Stimulated activated memory B cell treated with anti-CD40 and anti-IgM and Interleukin-4, amounts not matched to agents 10 μg/mL and 1 μg/mL and 100 μg/mL, for 72 hours (primary cell): ENCODE data around the gene SOS1.
"Not testable (repeated sequence)": the region's sequence is repeated elsewhere in the genome, so short reads cannot be mapped to it uniquely, and the experiment has no call there.

Experiments
- ATAC-seq: fragments of 150-1000 bp; cut with Tn5 transposase; 2 replicates; pipeline ENCODE4 v1.10.0; 2021
- H3K27ac Mint-ChIP-seq: one replicate; pipeline ENCODE4 v1.8.0; 2022; ENCODE audit warnings: mild to moderate bottlenecking, mixed read lengths
- H3K27me3 Mint-ChIP-seq: one replicate; pipeline ENCODE4 v1.8.0; 2022; ENCODE audit warnings: mixed read lengths
- H3K36me3 Mint-ChIP-seq: one replicate; pipeline ENCODE4 v1.8.0; 2022; ENCODE audit warnings: mixed read lengths
- H3K4me1 Mint-ChIP-seq: one replicate; pipeline ENCODE4 v1.8.0; 2022; ENCODE audit warnings: mixed read lengths
- H3K4me3 Mint-ChIP-seq: one replicate; pipeline ENCODE4 v1.8.0; 2022; ENCODE audit warnings: mild to moderate bottlenecking, moderate library complexity, mixed read lengths
- H3K9me3 Mint-ChIP-seq: one replicate; pipeline ENCODE4 v1.8.0; 2022; ENCODE audit warnings: mixed read lengths

Gene SOS1

DNA sequence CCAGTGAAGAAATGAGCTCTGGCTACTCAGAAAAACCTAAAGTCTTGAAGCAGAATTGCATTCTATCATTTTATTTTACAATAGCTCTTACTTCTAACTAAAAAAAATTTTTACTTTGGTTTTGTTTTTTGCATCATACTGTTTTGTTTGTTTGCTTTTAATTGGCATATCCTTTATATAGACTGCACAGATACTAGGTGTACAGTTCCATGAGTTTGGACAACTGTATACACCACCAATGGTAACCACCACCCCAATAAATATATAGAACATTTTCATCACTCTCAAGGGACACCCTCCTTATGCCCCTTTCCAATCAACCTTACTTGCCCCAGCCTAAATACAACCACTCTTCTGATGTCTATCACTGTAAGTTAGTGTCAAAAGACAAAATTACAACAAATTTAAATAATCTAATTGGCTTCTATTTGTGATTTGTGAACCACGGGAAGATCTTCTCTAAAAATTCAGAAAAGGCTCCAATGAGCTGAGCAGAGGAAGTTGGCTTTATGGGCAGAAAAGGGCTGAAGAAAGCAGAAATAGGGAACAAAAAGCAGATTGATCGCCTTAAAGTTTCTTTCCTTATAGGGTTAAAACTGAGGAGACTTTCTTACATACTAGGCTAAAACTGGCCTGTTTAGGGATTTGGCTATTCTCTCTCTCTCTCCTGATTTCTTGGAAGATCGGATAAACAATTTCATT lies 22.2 kb upstream of the SOS1 start:
- Mint-ChIP-seq H3K4me1 (peaks cover 32% of the 10 kb centered on the region), H3K4me3 (no peak overlapping the region), H3K9me3 (no peaks in the 10 kb centered on the region), H3K27me3 (no peaks in the 10 kb centered on the region), H3K27ac (peak overlapping the region; percentile 69), H3K36me3 (no peaks in the 10 kb centered on the region)
- ATAC-seq = no peak

DNA sequence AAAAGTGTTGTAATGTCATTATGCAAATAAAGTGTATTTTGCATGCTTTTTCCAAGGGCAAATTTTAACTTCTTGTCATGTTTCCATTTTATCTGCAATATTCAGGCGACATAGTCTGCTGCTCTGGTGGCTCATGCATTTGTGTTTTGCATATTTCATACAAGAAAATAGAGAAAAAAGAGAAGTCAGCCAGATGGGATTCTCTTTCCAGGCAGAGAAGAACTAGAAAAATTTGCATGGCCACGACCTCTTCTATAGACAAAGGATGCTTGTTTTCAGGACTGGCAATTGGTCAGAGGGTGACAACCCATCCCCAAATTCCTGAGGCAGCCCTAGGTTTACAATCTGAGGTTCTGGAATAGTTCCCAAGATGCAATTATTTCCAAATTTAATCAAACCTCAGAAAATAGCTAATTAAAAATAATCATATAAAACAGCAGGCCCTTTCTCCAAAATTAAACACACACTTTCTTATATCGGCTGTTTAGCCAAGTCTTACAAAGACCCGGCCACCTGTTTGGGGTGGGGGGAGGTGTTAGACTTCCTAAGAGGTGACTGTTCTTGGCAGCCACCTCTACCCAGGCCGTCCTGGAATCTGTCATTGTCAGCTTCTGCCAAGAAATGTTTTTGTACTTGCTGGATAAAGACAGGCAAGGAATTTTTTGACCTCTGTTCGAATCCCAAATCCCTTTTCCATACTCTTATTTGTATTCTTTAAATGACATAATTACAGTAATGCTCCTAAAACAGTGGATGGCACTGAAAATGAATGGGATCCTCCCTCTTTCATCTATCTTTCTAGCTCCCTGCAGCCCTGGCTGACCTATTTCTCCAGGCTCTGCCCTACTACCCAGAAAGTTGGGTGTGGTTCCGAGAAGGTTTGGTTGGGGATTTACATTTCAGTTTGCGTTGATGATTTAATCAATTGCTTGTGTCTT lies 20.8 kb upstream of the SOS1 start:
- peaks cover 32% of the 10 kb centered on the region for H3K4me1 Mint-ChIP-seq
- no peaks in the 10 kb centered on the region for H3K27me3 Mint-ChIP-seq
- H3K36me3 Mint-ChIP-seq = no peaks in the 10 kb centered on the region
- H3K9me3 Mint-ChIP-seq = no peaks in the 10 kb centered on the region
- H3K27ac Mint-ChIP-seq = peak overlapping the region; percentile 58
- ATAC-seq = peak; percentile 84
- peak overlapping the region; percentile 71 for H3K4me3 Mint-ChIP-seq

DNA sequence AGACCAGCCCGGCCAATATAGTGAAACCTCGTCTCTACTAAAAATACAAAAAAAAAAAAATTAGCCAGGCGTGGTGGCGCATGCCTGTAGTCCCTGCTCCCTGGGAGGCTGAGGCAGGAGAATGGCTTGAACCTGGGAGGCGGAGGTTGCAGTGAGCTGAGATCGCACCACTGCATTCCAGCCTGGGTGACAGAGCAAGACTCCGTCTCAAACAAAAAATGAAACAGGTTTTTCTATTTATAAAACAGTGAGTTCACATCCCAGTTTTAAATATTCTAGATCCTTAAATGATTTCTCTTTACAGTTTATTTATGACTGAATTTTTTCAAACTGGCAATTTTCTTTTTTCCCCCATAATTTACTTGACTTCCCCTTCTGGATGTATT lies 20.1 kb upstream of the SOS1 start:
- not testable (repeated sequence) for ATAC-seq, H3K9me3 Mint-ChIP-seq, H3K27me3 Mint-ChIP-seq, H3K36me3 Mint-ChIP-seq
- Mint-ChIP-seq H3K4me3 (peak overlapping the region; percentile 71), H3K4me1 (peaks cover 36% of the 10 kb centered on the region), H3K27ac (peak overlapping the region; percentile 58)

DNA sequence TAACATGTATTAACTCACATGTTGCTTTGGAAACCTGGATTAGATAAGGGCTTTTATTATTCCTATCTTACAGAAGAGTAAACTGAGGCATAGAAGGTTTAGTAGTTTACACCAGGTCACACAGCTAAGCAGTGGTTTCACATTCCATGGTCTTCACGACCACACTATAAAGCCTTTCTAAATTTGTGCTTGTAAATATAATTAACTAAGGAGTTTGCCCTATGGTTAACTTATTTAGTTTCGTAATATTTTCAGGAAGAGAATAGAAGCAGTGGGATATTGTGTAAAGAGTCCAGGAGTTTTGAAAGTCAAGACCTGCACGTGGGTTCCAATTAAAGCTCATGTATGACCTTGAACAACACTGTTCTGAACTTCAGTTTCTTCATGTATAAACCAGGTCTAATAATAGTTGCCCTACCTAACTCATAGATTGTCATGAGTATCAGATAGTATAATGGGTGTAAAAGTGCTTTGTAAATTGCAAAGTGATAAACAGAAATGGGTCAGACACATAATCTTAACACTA lies 19.5 kb upstream of the SOS1 start:
- no peaks in the 10 kb centered on the region for H3K9me3 Mint-ChIP-seq
- H3K27me3 Mint-ChIP-seq = no peaks in the 10 kb centered on the region
- H3K36me3 Mint-ChIP-seq = no peaks in the 10 kb centered on the region
- no peak for ATAC-seq
- H3K4me1 Mint-ChIP-seq = peaks cover 41% of the 10 kb centered on the region
- H3K27ac Mint-ChIP-seq = peak overlapping the region; percentile 58
- H3K4me3 Mint-ChIP-seq = no peak overlapping the region

DNA sequence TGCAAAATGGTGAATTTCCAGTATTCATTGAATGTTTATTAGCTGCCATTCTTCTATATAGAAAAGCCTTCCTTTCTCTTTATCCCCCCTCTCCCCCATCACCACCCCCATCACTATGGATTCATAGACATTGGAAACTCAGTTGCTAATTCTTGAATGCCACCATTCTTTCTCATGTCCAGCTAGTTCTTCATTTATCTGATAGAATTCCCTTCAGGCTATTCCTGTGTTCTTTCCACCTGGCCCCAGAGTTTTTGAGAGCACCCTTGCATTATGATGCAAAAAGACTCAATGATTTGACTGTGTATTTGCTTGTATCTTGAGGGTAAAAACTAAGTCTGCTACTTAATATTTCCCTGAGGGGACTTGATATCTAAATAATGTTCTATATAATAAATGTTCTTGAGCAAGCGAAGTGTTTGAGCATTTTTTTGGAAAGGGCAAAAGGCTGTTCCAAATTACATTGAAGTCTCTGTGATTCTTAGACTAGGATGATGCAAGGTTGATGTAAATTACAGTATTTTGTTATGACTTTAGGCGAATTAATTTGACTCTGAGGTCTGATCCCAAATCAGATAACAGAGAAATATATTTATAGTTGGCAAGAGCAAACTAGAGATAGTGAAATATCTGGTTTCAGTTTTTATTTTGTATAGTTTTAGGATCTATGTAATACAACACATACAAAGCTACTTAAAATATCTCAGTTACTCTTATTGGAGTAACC lies 18.8 kb upstream of the SOS1 start:
- H3K36me3 Mint-ChIP-seq = no peaks in the 10 kb centered on the region
- ATAC-seq = no peak
- no peak overlapping the region for H3K4me3 Mint-ChIP-seq
- no peak overlapping the region for H3K27ac Mint-ChIP-seq
- no peaks in the 10 kb centered on the region for H3K27me3 Mint-ChIP-seq
- H3K9me3 Mint-ChIP-seq = no peaks in the 10 kb centered on the region
- H3K4me1 Mint-ChIP-seq = peaks cover 41% of the 10 kb centered on the region

DNA sequence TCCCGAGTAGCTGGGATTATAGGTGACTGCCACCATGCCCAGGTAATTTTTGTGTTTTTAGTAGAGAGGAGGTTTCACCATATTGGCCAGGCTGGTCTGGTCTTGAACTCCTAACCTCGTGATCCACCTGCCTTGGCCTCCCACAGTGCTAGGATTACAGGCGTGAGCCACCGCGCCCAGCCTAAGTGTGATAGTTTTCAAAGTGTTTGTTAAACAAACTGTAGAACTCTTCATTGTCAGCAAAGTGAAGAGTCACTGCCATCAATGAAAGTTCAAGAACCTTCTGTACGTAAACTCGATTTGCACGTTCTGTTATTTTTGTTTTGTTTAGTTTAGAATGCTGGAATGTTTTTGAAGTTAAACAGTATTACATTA lies 18.0 kb upstream of the SOS1 start:
- peaks cover 39% of the 10 kb centered on the region for H3K4me1 Mint-ChIP-seq

DNA sequence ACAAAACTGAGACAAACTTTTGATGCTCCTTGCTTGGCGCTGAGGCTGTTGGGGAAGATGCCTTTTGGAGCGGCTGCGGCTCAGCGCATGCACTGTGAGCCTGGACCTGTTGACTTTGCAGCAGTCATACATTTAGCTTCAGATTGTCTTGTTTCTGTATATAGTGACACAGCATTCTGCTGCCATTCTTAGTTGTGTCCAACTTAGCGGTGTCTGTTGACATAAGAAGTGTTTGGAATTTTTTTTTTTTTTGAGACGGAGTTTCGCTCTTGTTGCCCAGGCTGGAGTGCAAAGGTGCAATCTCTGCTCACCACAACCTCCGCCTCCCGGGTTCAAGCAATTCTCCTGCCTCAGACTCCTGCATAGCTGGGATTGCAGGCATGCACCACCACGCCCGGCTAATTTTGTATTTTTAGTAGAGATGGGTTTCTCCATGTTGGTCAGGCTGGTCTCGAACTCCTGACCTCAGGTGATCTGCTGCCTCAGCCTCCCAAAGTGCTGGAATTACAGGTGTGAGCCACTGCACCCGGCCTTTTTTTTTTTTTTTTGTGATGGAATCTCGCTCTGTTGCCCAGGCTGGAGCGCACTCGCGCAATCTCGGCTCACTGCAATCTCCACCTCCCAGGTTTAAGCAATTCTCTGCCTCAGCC lies 17.5 kb upstream of the SOS1 start:
- not testable (repeated sequence) for H3K9me3 Mint-ChIP-seq, H3K27me3 Mint-ChIP-seq, ATAC-seq, H3K27ac Mint-ChIP-seq, H3K4me3 Mint-ChIP-seq, H3K36me3 Mint-ChIP-seq
- H3K4me1 Mint-ChIP-seq = peaks cover 38% of the 10 kb centered on the region

More for the DNA sequence above, 18.0 kb upstream of the SOS1 start:
- ATAC-seq = no peak
- Mint-ChIP-seq H3K27me3 (no peaks in the 10 kb centered on the region), H3K4me3 (no peak overlapping the region), H3K36me3 (no peaks in the 10 kb centered on the region), H3K27ac (no peak overlapping the region), H3K9me3 (no peaks in the 10 kb centered on the region)

DNA sequence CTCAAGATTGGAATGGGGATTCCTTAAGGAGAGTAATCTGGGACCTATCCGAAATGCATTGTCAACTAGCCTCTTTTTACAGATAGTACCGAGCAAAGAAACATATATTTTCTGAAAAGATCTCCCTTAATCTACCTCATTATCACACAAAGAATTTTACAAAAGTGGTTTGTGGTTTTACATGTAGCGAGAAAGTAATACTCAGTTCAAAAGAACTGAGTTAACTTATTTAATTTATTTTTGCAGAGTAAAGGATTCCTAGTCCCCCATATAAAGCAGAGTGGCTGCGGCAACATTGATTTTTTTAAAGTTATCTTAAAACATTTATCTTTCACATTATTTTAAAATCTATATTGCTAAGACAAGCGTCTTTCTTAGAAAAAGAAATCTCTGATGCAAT lies 15.9 kb upstream of the SOS1 start:
- H3K4me1 Mint-ChIP-seq = peaks cover 28% of the 10 kb centered on the region
- H3K27me3 Mint-ChIP-seq = no peaks in the 10 kb centered on the region
- no peaks in the 10 kb centered on the region for H3K9me3 Mint-ChIP-seq
- no peak overlapping the region for H3K27ac Mint-ChIP-seq
- no peak overlapping the region for H3K4me3 Mint-ChIP-seq
- H3K36me3 Mint-ChIP-seq = no peaks in the 10 kb centered on the region
- ATAC-seq = no peak

DNA sequence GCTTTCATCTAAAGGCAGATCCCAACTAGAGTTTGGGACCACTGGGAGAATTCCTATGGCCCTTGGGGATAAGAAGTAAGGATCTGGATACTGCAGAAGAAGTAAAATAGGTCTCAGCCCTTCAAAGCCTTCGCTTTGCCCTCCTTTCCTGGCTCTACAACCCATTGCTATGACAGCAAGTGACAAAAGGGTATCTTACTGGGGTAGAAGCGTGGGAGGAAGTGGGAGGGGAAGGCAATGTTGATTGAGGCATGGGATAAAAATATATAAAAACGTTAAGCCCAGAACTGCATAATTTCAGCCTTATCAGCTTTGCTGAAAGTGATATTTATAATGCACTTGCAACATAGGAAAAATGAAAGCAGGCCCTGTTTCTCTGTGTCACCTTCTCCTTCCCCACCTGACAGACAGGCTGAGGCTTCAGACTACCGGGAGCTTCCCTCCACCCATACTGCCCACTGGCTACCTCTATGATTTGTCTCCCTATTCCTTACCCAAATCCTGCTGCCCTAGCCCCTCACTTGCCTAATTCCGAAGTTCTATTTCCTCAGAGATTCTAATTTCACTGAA lies 14.9 kb upstream of the SOS1 start:
- Mint-ChIP-seq H3K27me3 (no peaks in the 10 kb centered on the region), H3K4me3 (no peak overlapping the region), H3K4me1 (peaks cover 18% of the 10 kb centered on the region), H3K36me3 (no peaks in the 10 kb centered on the region), H3K9me3 (no peaks in the 10 kb centered on the region), H3K27ac (peak overlapping the region; percentile 47)
- ATAC-seq = no peak

DNA sequence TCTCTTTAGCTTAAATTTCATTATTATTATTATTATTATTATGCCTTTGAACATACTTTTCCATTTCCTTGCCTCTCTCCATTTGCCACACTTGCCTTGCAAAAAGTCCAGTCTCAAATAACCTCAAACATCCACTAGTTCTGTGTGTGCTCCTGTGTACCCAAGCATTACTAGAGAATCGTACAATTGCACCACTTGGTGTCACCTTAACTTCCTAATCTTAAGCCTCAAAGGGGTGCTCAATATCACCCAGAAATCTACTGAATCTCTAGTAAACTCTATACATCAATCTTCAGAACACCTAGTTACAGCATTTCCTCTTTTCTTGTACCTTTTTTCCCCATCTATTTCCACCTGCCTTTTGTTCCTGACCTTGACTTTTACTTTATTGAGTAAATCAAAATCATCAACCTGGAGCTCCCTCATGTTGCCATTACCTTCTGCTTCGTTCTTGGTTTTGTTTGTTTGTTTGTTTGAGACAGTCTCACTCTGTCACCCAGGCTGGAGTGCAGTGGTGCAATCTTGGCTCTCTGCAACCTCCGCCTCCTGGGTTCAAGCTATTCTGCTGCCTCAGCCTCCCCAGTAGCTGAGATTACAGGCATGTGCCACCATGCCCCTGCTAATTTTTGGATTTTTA lies 12.5 kb upstream of the SOS1 start:
- H3K4me3 Mint-ChIP-seq = no peak overlapping the region

DNA sequence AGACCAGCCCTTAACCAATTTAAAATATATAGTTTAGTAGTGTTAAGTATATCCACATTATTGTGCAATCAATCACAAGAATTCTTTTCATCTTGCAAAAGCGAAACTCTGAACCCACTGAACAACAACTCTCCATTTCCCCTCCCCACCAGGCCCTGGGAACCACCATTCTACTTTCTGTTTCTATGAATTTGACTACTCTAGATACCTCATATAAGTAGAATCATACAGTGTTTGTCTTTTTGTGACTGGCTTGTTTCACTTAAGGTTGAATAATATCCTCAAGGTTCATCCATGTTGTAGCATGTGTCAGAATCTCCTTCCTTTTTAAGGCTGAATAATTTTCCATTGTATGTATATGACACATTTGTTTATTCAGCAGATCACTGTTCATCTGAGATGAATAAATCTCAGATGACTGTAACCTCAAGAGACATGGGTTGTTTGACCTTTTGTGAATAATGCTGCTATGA lies 8.1 kb upstream of the SOS1 start:
- no peaks in the 10 kb centered on the region for H3K27me3 Mint-ChIP-seq
- peak; percentile 61 for ATAC-seq
- no peaks in the 10 kb centered on the region for H3K9me3 Mint-ChIP-seq
- peaks cover 43% of the 10 kb centered on the region for H3K4me1 Mint-ChIP-seq
- H3K36me3 Mint-ChIP-seq = no peaks in the 10 kb centered on the region
- H3K27ac Mint-ChIP-seq = peak overlapping the region; percentile 75
- H3K4me3 Mint-ChIP-seq = peak overlapping the region; percentile 1

More for the DNA sequence above, 12.5 kb upstream of the SOS1 start:
- peak overlapping the region; percentile 9 for H3K27ac Mint-ChIP-seq
- ATAC-seq = no peak
- H3K36me3 Mint-ChIP-seq = no peaks in the 10 kb centered on the region
- H3K9me3 Mint-ChIP-seq = no peaks in the 10 kb centered on the region
- H3K27me3 Mint-ChIP-seq = no peaks in the 10 kb centered on the region
- H3K4me1 Mint-ChIP-seq = peaks cover 36% of the 10 kb centered on the region

DNA sequence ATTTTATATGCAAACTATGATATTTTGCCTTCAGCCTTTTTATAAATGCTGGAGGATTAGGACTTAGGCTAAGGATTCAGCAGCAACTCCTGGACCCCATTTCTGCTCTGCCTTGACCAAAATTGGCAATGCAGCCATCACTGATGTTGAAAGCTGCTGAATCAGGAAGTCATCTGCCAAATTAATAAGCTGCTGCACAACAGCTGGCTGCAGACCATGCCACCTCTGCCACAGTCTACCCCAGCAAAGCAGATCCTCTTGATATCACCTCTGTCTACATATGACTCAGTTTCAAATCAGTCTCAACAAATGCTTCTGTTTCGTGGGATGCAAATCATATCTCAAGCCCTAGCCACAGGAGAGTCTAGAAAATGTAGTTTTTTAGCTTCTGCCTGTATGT lies 7.1 kb upstream of the SOS1 start:
- Mint-ChIP-seq H3K4me3 (peak overlapping the region; percentile 21), H3K27me3 (no peaks in the 10 kb centered on the region), H3K36me3 (no peaks in the 10 kb centered on the region), H3K9me3 (no peaks in the 10 kb centered on the region), H3K27ac (peak overlapping the region; percentile 75), H3K4me1 (peaks cover 40% of the 10 kb centered on the region)
- peak; percentile 59 for ATAC-seq

DNA sequence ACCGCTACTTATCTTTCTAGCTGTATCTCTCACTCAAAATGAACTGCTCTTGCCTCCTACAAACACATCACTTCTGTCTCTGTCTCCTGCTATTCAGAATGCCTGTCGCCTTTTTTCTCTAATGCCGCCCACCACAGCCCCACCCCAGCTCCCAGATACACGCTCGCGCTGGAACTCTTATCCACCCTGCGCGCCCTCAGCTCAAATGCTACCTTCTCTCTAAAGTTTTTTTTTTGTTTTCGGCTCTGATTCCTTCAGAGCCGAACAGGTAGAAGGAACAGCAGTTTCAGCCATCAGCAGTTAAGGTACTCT lies 3.9 kb upstream of the SOS1 start:
- ATAC-seq = peak; percentile 2
- Mint-ChIP-seq H3K27me3 (no peaks in the 10 kb centered on the region), H3K27ac (peak overlapping the region; percentile 94), H3K4me3 (peak overlapping the region; percentile 86), H3K4me1 (peaks cover 47% of the 10 kb centered on the region), H3K9me3 (no peaks in the 10 kb centered on the region), H3K36me3 (no peaks in the 10 kb centered on the region)
